Tibial artery (tissue), 4 donors: Measurements from ENCODE around the gene SHISA9.
A peak's percentile ranks its signal among the peaks of the same experiment; 100 is the strongest.

ENCODE experiments used
- DNase-seq, 2 donors: peaks; one replicate each; pipeline ENCODE4 v3.0.0-alpha.2; 2019
- H3K27ac ChIP-seq, 2 donors: fragments of 200-600 bp; sonication (generic) in 1 of 2; 1 replicate in 1 of 2; 2 replicates in 1 of 2; pipeline ENCODE4 v1.5.1; 2018 to 2019; ENCODE audit warnings: mild to moderate bottlenecking in 1 of 2
- H3K27me3 ChIP-seq, 2 donors: fragments of 200-600 bp; sonication (generic) in 1 of 2; one replicate each; pipeline versions ENCODE4 v1.5.1 to v1.6.0; 2016 to 2019
- H3K36me3 ChIP-seq, 3 donors: fragments of 200-600 bp; sonication (generic) in 2 of 3; one replicate each; pipeline ENCODE4 v1.5.1; 2016 to 2019; ENCODE audit warnings: mild to moderate bottlenecking in 2 of 3
- H3K4me1 ChIP-seq, 4 donors: fragments of 200-600 bp; sonication (generic) in 2 of 4; 1 replicate in 3 of 4; 2 replicates in 1 of 4; pipeline ENCODE4 v1.5.1; 2016 to 2019
- H3K4me3 ChIP-seq, 2 donors: fragments of 200-600 bp; sonication (generic) in 1 of 2; 1 replicate in 1 of 2; 2 replicates in 1 of 2; pipeline ENCODE4 v1.5.1; 2018 to 2019; ENCODE audit warnings: mild to moderate bottlenecking in 2 of 2
- H3K9me3 ChIP-seq, 3 donors: fragments of 200-600 bp; sonication (generic) in 1 of 3; one replicate each; pipeline ENCODE4 v1.5.1; 2016 to 2019
- CTCF ChIP-seq, 2 experiments: fragments of 200-600 bp in 1 of 2; fragments of 450-650 bp in 1 of 2; IDR thresholded peaks; one replicate each; pipeline ENCODE4 v1.5.1; 2017 to 2019; ENCODE audit warnings: antibody characterized with exemption in 2 of 2, mild to moderate bottlenecking in 1 of 2, moderate library complexity in 1 of 2
- intact Hi-C: fragments of 100-400 bp; cut with DNase I; formaldehyde crosslinking; loops from one replicate; pipeline ENCODE4 v1.15.0; 2023; ENCODE audit warnings: low total_unique reads

The SHISA9 gene

GRCh38 chr16:12885742-12886141 is 15.7 kb upstream of the SHISA9 start:
- Histone ChIP-seq H3K27ac (no peak overlapping the region), H3K9me3 (no peaks in the 10 kb centered on the region), H3K27me3 (no peaks in the 10 kb centered on the region), H3K4me1 (no peaks in the 10 kb centered on the region), H3K36me3 (no peaks in the 10 kb centered on the region), H3K4me3 (no peak overlapping the region)
- TF ChIP-seq CTCF (IDR thresholded peaks at IDR 0.05) = no peak
- intact Hi-C loops = no loop called here
- no peak for DNase-seq

- Histone ChIP-seq H3K9me3 (no peaks in the 10 kb centered on the region), H3K4me1 (no peaks in the 10 kb centered on the region), H3K4me3 (no peak overlapping the region), H3K27ac (no peak overlapping the region), H3K27me3 (peaks cover 0 to 3% of the 10 kb centered on the region in 2 donors), H3K36me3 (no peaks in the 10 kb centered on the region)
- no peak for DNase-seq
- no peak for TF ChIP-seq CTCF (IDR thresholded peaks at IDR 0.05)
- intact Hi-C loops = no loop called here
Observed at GRCh38 chr16:12891836-12892235, 9.6 kb upstream of the SHISA9 start.

GRCh38 chr16:12893050-12893750 is 8.2 kb upstream of the SHISA9 start:
- Histone ChIP-seq H3K27me3 (peaks cover 0 to 6% of the 10 kb centered on the region in 2 donors), H3K4me3 (no peak overlapping the region), H3K27ac (no peak overlapping the region), H3K9me3 (no peaks in the 10 kb centered on the region), H3K36me3 (no peaks in the 10 kb centered on the region), H3K4me1 (no peaks in the 10 kb centered on the region)
- no peak for DNase-seq
- no peak for TF ChIP-seq CTCF (IDR thresholded peaks at IDR 0.05)
- intact Hi-C loops = no loop called here

GRCh38 chr16:12896562-12896961 is 4.8 kb upstream of the SHISA9 start:
- Histone ChIP-seq H3K9me3 (no peaks in the 10 kb centered on the region), H3K4me3 (no peak overlapping the region), H3K4me1 (peaks cover 0 to 8% (median 3%) of the 10 kb centered on the region in 4 donors), H3K27me3 (peaks cover 0 to 36% of the 10 kb centered on the region in 2 donors), H3K27ac (no peak overlapping the region), H3K36me3 (no peaks in the 10 kb centered on the region)
- DNase-seq = no peak
- TF ChIP-seq CTCF (IDR thresholded peaks at IDR 0.05) = peak; percentile 15 to 21
- intact Hi-C loops = no loop called here

- Histone ChIP-seq H3K4me1 (peaks cover 0 to 28% (median 21%) of the 10 kb centered on the region in 4 donors), H3K4me3 (no peak overlapping the region), H3K36me3 (no peaks in the 10 kb centered on the region), H3K27ac (no peak overlapping the region), H3K9me3 (no peaks in the 10 kb centered on the region), H3K27me3 (peaks cover 0 to 55% of the 10 kb centered on the region in 2 donors)
- no peak for DNase-seq
- TF ChIP-seq CTCF (IDR thresholded peaks at IDR 0.05) = no peak
- intact Hi-C loops = no loop called here
Observed at GRCh38 chr16:12898551-12898950, 2.8 kb upstream of the SHISA9 start.
